Vagina (tissue), 2 donors: ENCODE measurements around the gene DPPA2. TPM values are rescaled to one million over a fixed set of nuclear protein-coding genes. Genes with fewer than 3 reads are reported as not detected.

Source experiments
- DNase-seq, 2 donors: peaks; one replicate each; pipeline ENCODE4 v3.0.0-alpha.2; 2017; ENCODE audit errors: extremely low spot score in 2 of 2
- H3K27ac ChIP-seq: fragments of 200-600 bp; sonication (generic); one replicate; pipeline ENCODE4 v1.5.1; 2019
- H3K27me3 ChIP-seq: fragments of 200-600 bp; sonication (generic); one replicate; pipeline ENCODE4 v1.5.1; 2019
- H3K36me3 ChIP-seq, 2 donors: fragments of 200-600 bp; sonication (generic); one replicate each; pipeline ENCODE4 v1.5.1; 2017 to 2019
- H3K4me1 ChIP-seq: fragments of 200-600 bp; sonication (generic); one replicate; pipeline ENCODE4 v1.5.1; 2019
- H3K4me3 ChIP-seq, 2 donors: fragments of 200-600 bp; sonication (generic); 1 replicate in 1 of 2; 2 replicates in 1 of 2; pipeline ENCODE4 v1.5.1; 2016 to 2019
- H3K9me3 ChIP-seq: fragments of 200-600 bp; sonication (generic); one replicate; pipeline ENCODE4 v1.5.1; 2019
- POLR2A ChIP-seq, 2 donors: fragments of 450-650 bp; IDR thresholded peaks; one replicate each; pipeline ENCODE4 v1.6.1; 2017; ENCODE audit warnings: antibody characterized with exemption in 2 of 2, mild to moderate bottlenecking in 2 of 2, moderate library complexity in 2 of 2
- POLR2AphosphoS5 ChIP-seq, 2 donors: sonication (generic); formaldehyde crosslinking; IDR thresholded peaks; one replicate each; pipeline ENCODE4 v1.9.0; 2017; ENCODE audit warnings: antibody characterized with exemption in 2 of 2, mild to moderate bottlenecking in 2 of 2, low read depth in 1 of 2; ENCODE audit not compliant: insufficient read depth in 1 of 2
- intact Hi-C: fragments of 100-400 bp; cut with DNase I; formaldehyde crosslinking; loops from one replicate; pipeline ENCODE4 v1.15.1; 2023
- total RNA-seq: library from RNA; depleted of rRNA; stranded (reverse); fragments of >200 nt; gene quantifications from one replicate; pipeline ENCODE4 v1.2.3, GENCODE V29; 2016
- TF ChIP-seq, protein P1 (sequence below), 3 experiments: fragments of 450-650 bp in 2 of 3; fragments of 200-600 bp in 1 of 3; sonication (generic) in 1 of 3; IDR thresholded peaks; one replicate each; pipeline ENCODE4 v1.5.1; 2017 to 2019; ENCODE audit warnings: antibody characterized with exemption in 3 of 3, mild to moderate bottlenecking in 2 of 3, moderate library complexity in 2 of 3

DPPA2 gene
- total RNA-seq, 1 donor from 2014 or later, result not detected

- Histone ChIP-seq H3K4me1 (no peaks in the 10 kb centered on the region), H3K27me3 (no peaks in the 10 kb centered on the region), H3K4me3 (peak within 1 kb of the TSS in 1 of 2 donors; percentile 21), H3K27ac (no peak within 1 kb of the TSS), H3K9me3 (no peaks in the 10 kb centered on the region), H3K36me3 (no peaks in the 10 kb centered on the region)
- DNase-seq, result no peak
- TF ChIP-seq POLR2A (IDR thresholded peaks at IDR 0.05) (no peak), POLR2AphosphoS5 (IDR thresholded peaks at IDR 0.05; ENCODE audit: insufficient read depth in 1 of 2, low read depth in 1 of 2) (no peak)
- TF ChIP-seq, protein P1, sequence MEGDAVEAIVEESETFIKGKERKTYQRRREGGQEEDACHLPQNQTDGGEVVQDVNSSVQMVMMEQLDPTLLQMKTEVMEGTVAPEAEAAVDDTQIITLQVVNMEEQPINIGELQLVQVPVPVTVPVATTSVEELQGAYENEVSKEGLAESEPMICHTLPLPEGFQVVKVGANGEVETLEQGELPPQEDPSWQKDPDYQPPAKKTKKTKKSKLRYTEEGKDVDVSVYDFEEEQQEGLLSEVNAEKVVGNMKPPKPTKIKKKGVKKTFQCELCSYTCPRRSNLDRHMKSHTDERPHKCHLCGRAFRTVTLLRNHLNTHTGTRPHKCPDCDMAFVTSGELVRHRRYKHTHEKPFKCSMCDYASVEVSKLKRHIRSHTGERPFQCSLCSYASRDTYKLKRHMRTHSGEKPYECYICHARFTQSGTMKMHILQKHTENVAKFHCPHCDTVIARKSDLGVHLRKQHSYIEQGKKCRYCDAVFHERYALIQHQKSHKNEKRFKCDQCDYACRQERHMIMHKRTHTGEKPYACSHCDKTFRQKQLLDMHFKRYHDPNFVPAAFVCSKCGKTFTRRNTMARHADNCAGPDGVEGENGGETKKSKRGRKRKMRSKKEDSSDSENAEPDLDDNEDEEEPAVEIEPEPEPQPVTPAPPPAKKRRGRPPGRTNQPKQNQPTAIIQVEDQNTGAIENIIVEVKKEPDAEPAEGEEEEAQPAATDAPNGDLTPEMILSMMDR (IDR thresholded peaks at IDR 0.05), result no peak
- intact Hi-C loops, result no loop called here
Measured at GRCh38 chr3:109337393-109337792, 21.1 kb upstream of the DPPA2 start, which contains the start of gene DPPA4. Gene DPPA4, minus strand, starts transcription at chr3:109337546. Its CDS starts 29 bp downstream, at chr3:109337517.

GRCh38 chr3:109336291-109336861, 20.1 kb upstream of the DPPA2 start:
- intact Hi-C loops, result no loop called here
- Histone ChIP-seq H3K4me3 (peak overlapping the region in 1 of 2 donors; percentile 21), H3K4me1 (no peaks in the 10 kb centered on the region), H3K27ac (no peak overlapping the region), H3K36me3 (no peaks in the 10 kb centered on the region), H3K27me3 (no peaks in the 10 kb centered on the region), H3K9me3 (no peaks in the 10 kb centered on the region)
- no peak for DNase-seq
- no peak for TF ChIP-seq POLR2AphosphoS5 (IDR thresholded peaks at IDR 0.05; ENCODE audit: insufficient read depth in 1 of 2, low read depth in 1 of 2)
- TF ChIP-seq, protein P1 (IDR thresholded peaks at IDR 0.05), result no peak
- no peak for TF ChIP-seq POLR2A (IDR thresholded peaks at IDR 0.05)

DNA sequence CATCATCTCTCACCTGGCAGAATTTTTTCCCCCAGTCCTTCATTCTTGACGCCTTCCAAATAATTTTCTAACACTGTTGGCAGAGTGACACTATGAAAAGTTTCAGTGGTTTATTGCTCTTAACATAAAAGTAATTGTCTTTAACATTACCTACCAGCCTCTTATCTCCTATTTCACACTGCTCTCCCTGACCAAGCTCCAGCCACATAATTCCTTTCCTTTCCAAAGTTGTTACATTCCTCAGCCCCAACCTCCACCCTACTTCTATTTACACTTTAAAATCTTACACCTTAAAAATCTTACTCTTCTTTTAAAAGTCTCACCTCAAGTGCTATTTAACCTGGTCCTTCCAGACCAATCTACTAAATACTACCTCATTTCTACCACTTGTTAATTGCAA, 18.3 kb upstream of the DPPA2 start:
- H3K36me3 ChIP-seq, result no peaks in the 10 kb centered on the region
- no peak for DNase-seq
- no peaks in the 10 kb centered on the region for H3K27me3 ChIP-seq
- H3K4me1 ChIP-seq, result no peaks in the 10 kb centered on the region
- TF ChIP-seq POLR2AphosphoS5 (IDR thresholded peaks at IDR 0.05; ENCODE audit: insufficient read depth in 1 of 2, low read depth in 1 of 2), result no peak
- TF ChIP-seq, protein P1 (IDR thresholded peaks at IDR 0.05), result no peak
- TF ChIP-seq POLR2A (IDR thresholded peaks at IDR 0.05), result no peak
- H3K27ac ChIP-seq, result no peak overlapping the region
- H3K4me3 ChIP-seq, result no peak overlapping the region
- intact Hi-C loops, result no loop called here
- no peaks in the 10 kb centered on the region for H3K9me3 ChIP-seq

DNA sequence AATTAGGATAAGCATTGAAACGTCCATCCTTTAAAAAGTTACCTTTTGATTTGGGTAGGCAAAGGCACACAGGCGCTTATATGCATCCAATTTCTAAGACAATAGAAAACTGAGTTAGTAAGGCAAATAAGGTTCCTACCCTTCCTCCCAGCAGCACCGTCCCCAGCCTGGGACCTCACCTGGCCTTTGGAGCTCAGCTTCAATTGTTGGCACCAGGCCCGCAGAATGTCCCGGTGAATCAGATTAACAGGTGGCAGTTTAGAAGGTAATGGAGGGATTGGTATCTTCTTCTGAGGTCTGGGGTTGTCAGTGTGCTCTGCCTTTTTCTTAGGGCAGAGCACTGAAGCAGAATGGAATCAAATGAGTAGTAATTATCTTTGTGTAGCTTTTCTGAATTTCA, 15.4 kb upstream of the DPPA2 start:
- no peak for DNase-seq
- Histone ChIP-seq H3K9me3 (no peaks in the 10 kb centered on the region), H3K4me3 (no peak overlapping the region), H3K4me1 (no peaks in the 10 kb centered on the region), H3K27me3 (no peaks in the 10 kb centered on the region), H3K36me3 (no peaks in the 10 kb centered on the region), H3K27ac (no peak overlapping the region)
- TF ChIP-seq, protein P1 (IDR thresholded peaks at IDR 0.05), result no peak
- TF ChIP-seq POLR2AphosphoS5 (IDR thresholded peaks at IDR 0.05; ENCODE audit: insufficient read depth in 1 of 2, low read depth in 1 of 2), result no peak
- no peak for TF ChIP-seq POLR2A (IDR thresholded peaks at IDR 0.05)
- intact Hi-C loops, result no loop called here

DNA sequence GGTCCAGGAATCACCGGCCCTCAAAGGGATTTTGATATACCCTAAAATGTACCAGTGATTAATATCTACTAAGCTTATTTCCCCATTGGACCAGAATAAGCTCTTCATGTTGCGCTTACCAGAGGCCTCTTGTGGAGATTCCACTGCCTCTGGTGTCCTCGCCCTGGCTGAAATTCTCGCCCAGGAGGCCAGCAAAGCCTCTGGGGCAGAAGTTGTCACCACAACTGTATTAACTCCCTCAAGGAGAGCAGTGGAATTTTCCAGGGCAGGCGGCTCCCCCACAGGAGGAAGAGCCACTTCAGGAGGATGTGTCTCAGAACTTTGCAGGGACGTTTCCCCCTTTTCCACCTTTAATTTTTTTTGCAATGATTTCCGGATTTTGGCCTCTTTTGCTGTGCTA, 14.1 kb upstream of the DPPA2 start:
- H3K4me1 ChIP-seq, result no peaks in the 10 kb centered on the region
- no peak overlapping the region for H3K27ac ChIP-seq
- no peak for DNase-seq
- intact Hi-C loops, result no loop called here
- no peak overlapping the region for H3K4me3 ChIP-seq
- H3K27me3 ChIP-seq, result no peaks in the 10 kb centered on the region
- no peaks in the 10 kb centered on the region for H3K36me3 ChIP-seq
- no peak for TF ChIP-seq POLR2A (IDR thresholded peaks at IDR 0.05)
- TF ChIP-seq POLR2AphosphoS5 (IDR thresholded peaks at IDR 0.05; ENCODE audit: insufficient read depth in 1 of 2, low read depth in 1 of 2), result no peak
- TF ChIP-seq, protein P1 (IDR thresholded peaks at IDR 0.05), result no peak
- no peaks in the 10 kb centered on the region for H3K9me3 ChIP-seq
